HG03175 (cell line): ENCODE measurements around the gene CACNA2D1.

Experiments
- ATAC-seq: cut with Tn5 transposase; IDR thresholded peaks from one replicate; pipeline ENCODE4 v1.9.1; 2021; ENCODE audit warnings: mild to moderate bottlenecking, moderate library complexity; ENCODE audit not compliant: unreplicated experiment

The CACNA2D1 gene

DNA sequence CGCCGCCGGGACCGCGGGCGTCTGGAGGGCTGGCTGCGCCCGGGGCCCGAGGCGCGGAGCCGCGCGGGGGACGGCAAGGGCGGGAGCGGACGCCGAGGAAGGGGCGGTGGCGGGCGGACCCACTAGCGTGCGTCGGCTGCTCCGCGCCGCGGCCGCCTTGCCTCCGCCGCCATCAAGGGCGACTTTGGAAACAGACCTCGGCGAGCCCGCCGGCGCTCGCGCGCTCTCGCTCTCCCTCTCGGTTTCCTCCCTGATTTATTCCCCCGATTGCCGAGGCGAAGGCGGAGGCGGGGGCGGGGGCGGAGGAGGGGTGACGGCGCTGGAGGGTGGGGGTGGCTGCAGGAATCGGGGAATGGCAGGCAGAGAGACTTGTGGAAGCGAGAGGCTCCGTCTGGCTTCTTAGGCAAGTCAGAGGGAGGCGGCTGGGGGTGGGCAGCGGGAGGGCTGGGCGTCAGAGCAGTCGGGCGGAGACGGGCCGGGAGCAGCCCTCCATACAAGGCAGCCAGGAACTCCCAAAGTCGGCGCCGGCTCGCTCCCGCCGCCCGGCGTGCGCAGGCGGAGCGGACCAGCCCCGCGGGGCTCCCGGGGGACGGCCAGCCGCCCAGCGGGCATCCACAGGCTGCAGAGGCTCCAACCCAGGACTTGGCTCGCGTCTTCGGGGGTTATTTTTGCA lies at the start of gene CACNA2D1:
Gene CACNA2D1 (minus strand): TSS at position 231 of the 673 bp plus-strand sequence.
- no peak for ATAC-seq

DNA sequence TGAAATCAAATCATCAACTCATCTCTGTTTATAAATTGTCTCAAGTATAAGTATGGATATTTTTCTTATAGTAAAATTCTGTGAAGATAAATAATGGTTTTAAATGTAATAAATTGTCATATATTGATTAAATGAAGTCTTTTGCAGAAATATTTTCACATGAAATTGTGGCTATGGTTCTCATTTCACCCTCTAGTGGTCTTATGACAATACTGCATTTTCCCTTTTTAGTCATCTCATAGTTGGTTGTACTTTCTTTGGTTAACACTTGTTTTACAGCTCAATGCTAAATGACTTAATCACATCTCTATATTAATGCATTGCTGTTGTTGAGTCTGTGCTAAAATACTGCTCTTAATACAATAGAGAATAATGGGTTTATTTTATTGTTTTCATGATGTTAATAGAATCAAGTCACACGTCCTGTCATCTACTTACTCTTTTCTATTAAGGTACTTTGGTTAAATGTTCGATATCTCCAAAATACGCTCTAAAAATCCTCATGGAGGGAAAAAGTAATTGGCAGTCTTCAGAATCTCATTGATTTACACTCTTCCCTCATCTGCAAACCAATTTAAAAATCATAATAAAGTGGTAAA lies 38.0 kb upstream of the CACNA2D1 start:
- ATAC-seq: no peak

DNA sequence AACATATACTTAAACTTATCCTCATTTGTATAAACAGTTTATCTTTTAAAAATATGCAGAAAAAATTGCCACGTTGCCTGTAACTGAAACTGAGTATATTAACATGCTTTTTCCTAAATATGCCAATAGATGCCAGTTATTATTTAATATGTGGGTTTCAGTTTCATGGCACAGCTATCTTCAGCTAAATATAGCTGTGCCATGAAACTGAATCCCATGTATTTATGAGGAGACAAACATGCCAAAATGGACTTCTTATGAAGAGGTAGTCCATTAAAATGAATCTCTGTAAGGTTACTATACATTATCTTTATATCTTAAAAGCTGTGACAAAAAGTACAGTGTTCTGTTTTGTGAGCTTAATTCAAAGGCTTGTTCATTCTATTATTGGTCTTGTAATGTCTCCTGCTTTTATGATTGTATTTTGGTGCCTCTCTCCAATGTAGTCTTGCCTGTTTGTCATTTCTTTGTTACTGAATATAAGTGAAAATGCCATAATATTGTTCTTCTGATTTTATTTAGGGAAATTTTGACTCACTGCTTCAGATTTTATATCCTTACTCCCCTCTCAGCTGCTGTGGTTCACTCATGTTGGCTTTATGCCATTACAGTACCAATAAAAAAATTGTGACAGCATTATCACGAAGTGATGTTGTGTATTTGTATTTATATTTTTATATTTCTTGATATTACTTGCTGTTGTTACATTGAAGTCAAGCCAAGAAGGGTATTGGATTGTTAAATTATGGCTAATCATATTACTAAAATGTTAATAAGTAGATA lies 34.3 kb upstream of the CACNA2D1 start:
- ATAC-seq: no peak

DNA sequence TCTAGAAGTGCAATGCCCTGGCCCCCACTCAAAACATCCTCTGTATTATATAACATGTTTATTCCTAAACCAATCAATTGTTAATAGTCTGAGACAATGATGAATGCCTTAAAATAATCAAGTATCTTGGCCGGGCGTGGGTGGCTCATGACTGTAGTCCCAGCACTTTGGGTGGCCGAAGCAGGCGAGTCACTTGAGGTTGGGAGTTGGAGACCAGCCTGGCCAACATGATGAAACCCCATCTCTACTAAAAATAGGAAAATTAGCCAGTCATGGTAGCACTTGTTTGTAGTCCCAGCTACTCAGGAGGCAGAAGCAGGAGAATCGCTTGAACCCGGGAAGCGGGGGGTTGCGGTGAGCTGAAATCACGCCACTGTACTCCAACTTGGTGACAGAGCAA lies 29.4 kb upstream of the CACNA2D1 start:
- ATAC-seq: no peak

DNA sequence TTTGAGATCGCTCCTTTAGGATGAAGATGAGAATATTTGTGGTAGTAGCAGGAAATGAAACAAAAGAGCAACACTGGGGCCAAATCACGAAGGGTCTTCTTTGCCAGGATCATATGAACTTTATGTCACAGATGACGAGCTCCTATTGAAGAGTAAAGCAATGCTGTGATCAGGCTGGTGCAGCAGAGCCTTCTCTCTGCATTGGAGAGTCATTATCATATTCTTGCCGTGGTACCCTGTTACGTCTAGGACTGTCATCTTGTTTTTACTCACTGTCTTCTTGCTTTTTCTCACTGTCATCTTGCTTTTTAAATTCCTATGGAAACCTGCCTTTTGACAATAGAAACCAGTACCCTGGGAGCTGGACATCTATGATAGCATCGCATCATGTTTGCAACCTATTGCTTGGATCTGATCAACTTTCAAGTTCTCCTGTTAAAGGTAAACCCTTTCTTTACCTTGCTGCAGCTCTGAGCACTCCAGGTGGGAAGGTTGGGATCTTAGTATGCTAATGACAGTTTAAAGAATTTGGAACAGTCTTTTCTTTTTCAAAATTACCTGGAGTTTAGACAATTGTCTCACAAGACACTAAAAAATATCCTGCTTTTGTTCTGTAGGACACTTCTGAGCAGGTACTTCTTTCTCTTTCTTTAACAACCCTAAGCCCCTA lies 27.9 kb upstream of the CACNA2D1 start:
- ATAC-seq: no peak

DNA sequence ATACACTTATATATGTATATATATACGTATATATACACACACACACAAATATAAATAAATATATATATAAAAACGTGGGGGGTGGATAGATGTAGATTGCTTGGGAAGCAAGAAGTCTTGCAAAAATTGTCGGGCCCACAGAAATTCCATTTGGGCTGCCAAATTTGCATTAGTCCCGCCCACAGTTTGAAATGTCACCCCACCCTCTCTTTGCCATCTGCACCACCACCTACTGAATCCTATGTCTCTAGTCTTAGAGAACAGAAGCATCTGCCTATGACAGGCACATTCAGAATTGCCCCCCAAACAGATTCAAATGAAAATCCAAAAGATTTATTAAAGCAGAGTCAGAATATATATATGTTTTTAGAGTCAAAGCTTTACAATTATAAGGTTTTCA lies 25.6 kb upstream of the CACNA2D1 start:
- no peak for ATAC-seq

DNA sequence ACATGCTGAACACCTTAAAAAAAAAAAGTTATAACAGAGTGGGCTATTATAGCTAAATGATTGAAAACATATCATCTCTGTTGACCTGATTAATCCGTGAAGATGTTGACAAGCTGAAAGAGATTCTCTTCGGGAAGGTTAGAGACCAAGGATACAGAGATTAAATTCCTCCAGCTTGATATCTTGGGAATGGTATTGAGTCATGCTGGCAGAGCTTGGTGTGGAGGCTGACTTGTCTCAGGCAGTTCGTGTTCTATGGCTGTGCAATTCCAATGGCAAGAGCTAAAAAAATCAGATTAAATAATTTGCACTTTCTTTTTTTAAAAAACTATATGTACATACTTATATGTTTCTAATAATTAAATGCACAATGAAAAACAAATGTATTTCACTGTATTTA lies 24.9 kb upstream of the CACNA2D1 start:
- no peak for ATAC-seq

DNA sequence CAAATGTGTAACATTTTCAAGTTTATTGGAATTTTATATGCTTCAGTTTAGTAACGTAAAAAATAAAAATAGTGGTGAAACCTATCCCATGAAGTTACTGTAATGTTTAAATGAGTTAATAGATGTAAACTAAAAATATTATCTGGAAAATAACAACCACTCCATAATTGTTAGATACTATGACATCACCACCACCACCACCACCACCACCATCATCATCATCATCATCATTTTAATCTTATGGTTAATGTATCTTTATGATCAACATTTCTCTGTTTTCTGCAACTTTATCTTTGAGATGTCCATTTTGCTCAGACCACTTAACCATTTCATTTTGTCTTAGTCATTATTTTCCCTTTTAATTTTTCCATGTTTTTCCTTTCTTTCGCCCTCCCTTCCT lies 23.4 kb upstream of the CACNA2D1 start:
- ATAC-seq: no peak

DNA sequence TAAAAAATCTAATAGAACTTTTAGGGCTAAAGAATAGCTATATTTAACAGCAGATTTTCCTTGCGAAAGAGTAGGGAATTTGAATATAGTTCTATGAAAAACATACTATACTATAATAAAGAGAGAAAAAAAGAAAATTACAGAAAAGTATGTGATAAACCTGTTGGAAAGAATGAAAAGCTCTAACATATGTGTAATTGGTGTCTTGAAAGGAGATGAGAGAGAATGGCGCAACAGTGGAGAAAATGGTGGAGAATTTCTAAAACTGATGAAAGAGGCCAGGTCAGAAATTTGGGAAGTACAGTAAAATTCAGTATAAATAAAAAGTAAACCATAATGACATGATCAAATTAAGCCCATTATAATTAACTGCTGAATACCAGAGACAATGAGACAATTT lies 20.8 kb upstream of the CACNA2D1 start:
- ATAC-seq: no peak

DNA sequence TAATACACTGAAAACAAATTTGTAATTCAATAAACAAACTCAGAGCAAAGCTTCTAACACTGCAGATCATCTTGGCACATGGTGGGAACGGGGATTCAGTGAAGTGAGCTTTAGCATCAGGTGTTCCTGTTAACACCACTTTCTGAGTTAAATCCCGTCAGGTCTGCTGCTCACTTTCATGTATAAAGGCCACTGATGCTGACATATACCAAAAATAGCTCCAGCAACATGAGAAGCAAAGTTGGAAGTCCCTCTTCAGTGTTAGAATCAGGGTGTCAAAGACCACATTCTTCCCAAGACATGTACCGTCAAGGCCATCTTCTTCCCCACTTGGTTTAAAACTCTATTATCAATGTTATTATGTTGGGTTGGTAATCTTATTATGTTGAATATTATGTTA lies 11.7 kb upstream of the CACNA2D1 start:
- no peak for ATAC-seq

DNA sequence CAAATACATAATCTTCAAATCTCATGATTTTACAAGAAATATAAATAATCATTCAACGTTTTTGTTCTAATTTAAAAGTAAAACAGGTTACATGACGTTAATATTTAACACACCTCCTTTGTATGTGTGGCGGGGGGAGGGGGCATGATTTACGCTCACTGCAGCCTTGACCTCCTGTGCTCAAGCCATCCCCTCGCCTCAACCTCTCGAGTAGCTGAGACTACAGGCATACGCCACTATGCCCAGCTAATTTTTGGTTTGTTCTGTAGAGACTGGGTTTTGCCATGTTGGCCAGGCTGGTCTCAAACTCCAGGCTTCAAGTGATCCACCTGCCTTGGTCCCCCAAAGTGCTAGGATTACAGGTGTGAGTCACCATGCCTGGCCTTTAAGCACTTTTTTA lies 7.2 kb upstream of the CACNA2D1 start:
- no peak for ATAC-seq

DNA sequence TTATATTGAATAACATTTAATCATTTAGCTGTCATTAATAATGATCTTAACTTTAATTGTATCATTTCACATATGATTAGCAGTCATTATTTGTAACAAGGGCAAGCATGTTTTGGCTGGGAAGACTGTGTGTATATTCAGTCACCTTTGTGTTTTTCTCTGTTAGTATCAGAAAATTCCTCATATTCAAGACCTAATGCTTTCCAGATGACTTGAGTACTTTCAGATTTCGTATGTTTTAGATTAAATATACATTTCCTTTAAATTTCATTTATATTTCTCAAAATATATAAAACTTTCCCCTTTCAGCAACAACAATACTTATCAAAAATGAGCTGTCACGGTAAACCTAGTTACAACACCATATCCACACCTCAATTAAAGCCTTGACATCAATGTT lies 6.3 kb upstream of the CACNA2D1 start:
- ATAC-seq: no peak

DNA sequence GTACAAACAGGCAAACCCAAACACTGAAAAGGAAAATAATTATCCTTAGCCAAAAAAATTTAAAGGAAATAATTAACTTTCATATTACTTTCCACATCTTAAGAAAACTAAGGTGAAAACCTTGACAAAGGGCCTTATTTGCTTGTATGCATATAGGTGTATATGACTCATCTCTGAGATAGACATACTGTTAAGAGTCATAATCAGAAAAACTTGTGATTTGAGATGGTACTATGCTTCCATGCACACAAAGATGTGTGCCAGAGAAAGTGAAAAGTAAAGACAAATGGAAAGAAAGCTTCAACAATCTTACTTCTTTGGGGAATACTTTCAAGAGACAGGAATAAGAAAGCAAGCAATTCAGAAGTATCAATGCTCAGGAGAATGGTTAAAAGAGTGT lies 3.3 kb upstream of the CACNA2D1 start:
- no peak for ATAC-seq

DNA sequence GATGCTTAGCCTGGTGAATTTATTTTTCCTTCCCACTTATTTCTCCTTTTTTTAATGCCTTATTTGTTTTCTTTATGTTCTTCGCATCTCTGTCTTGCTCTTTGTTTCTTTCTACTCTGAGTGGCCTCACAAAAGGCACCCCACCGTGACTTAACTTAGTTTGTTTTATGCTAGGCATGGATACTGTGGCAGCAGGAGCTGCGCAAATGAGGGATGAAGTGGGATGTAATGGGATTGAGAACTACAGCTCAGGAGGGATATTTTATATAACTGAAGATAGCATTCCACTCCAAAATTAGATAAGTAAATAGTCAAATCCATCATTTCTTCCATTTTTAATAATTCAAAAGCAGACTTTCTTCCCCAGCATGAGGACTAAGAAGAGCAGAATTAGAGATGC lies 1.7 kb upstream of the CACNA2D1 start:
- ATAC-seq: no peak

DNA sequence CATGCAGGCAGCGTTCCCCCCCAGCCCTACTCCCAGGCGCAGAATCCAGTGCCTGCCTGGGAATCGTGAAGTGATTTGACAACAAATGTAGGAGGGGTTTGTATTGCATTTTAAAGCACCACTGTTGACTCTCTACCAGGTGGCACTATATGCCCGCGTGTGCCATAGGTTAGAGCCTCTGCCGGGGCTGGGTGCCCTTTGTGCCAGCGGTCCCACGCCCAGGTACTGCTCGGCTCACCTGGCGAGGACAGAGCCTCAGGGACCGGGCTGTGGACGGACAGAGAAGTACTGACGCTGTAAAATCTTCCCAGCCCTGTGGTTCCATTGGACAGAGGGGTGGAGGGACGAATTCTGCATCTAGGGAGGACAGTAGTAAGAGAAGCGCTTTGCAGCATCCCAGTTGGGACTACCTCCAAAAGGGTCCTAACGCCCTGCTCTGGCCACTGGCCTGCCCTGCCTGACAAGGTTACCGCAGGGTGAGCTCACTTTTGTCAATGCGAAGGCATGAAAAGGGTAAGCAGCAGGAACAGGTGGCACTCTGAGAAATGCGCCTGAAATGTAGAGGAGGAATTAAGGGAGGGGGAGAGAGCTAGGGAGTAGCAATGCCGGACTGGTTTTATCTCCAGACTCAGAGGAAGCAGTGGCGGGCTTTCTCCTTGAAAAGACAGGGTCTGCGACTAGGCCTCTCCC lies 788 bp upstream of the CACNA2D1 start:
- no peak for ATAC-seq

DNA sequence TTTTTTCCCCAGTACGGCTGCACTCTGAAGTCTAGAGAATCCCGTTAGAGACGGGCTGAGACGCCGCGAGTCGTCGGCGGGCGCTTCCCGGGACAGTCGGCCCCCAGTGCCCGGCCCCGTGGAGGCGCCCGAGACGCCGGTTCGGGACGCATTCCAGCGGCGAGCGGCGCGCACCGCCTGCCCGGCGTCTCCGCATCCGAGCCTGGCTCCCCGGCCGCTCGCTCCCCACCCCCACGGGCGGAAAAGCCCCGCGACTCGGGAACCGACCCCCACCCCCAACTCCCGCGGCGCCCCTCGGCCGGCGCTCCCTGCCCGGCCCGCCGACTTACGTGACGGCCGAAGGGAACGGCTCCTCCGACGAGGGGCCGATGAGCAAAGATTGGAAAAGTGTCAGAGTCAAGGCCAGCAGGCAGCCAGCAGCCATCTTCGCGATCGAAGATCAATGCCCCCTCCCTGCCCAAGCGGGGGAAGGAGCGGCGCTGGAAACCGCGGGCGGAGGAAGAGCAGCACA lies 486 bp downstream of the CACNA2D1 start:
- no peak for ATAC-seq

DNA sequence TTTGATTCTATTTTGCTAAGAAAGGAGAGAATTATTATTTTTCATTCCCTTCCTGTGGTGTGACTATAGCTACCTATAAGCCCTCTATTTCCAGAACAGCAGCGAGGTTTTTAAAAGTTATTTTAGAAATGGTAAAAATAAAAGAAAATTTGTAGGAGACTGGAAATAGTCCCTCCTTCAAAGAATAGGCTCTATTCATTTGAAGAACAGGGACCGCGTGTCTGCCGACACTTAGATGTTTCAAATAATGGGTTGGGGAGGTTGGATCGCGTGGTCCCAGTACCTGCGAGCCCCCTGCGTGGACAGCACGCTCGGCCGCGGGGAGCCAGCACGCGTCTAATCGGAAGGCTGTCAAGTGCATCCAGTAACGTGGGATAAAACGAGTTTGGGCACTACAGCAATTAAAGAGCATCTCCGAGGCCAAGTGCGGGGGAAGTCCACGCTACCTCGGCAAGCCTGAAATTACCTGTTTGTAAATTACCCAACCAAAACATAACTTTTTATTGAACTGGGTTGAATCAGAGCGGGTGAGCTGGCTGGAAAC lies 1.0 kb downstream of the CACNA2D1 start:
- ATAC-seq: no peak

DNA sequence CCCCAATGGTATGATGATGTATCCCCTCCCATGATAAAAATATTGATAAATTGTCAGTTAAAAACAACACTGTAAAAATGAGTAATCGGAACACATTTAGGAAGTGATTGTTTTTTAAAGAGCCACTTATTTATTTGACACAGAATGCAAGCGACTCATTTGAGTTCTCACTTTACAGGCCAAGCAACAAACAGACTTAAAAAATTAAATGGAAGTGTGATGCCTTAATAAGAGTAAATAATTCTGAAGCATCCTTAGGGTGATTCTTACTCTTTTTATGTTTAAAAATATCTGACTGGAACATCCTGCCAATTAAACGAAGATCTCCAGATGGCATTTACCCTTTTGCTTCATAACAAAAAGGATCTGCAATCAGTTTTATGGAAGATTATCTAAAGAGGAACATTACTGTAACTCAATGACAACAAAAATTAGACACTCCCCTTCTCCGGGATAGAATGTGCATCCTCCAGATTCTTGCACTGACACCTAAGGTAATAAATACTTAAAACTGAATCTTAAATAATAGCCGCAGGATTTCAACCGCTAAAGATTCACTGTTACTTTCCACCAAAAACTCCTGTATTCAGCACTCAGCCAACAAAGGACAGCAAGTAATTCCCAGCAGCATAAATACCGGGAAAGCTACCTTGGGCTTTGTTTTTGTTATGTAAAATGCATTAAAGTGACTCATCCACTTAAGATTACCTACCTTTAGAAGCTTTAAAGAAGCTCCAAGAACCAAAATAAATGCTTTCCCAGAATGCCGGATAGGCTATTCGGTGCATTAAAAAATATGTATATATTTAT lies 1.7 kb downstream of the CACNA2D1 start:
- no peak for ATAC-seq

DNA sequence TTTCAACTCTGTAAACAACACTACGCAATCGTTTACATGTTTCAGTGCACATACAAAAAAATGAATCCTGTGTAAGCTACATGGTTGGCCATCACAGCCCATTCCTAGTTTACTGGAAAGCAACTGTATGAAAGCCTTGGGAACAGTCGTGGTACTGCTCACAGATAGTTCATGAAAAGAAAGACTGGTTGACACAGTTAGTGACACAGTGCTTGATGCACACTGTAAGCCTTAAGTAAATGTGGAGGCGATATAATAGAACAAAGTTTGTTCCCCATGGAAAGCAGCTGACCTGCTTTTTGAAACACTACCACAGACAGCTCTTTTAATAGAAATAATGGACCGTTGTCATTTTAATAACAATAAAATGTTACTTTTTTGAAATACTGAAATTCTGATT lies 5.1 kb downstream of the CACNA2D1 start:
- ATAC-seq: no peak

DNA sequence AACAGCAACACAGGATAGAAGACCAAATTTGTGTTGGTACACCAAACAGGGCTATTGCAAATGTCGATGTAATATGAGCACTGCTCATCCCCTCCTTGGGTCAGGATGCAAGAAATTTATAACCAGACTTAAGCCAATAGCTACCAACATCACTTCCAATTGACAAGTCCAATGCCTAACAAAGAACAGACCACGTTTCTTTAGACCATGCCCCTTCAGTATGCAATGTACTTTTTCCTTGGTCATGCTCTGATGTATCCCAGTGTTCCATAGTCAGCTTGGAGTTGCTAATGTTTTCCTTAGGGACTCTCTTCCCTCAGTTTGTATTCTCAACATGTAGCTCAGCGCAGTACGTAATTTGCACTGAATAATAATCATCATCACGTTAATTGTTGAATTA lies 7.8 kb downstream of the CACNA2D1 start:
- ATAC-seq: no peak
